OCI-LY7 (cell line): ENCODE measurements around the gene FOXL3. TPM values are rescaled to one million over a fixed set of nuclear protein-coding genes. Genes with fewer than 3 reads are reported as not detected.

ENCODE experiments used
- BruUV-seq: library from RNA; stranded (reverse); fragments of 400-500 nt; replicated peaks from 2 replicates; lab custom pipeline; 2021; lab: Mats Ljungman, UMichigan
- CTCF ChIA-PET: fragments of 300-600 bp; sonication (Branson Sonifier 250); formaldehyde crosslinking; loops from one replicate; lab custom pipeline; 2022; ENCODE audit warnings: antibody characterized with exemption; ENCODE audit not compliant: unreplicated experiment; lab: Charles Lee
- POLR2A ChIA-PET: fragments of 300-600 bp; sonication (Branson Sonifier 250); formaldehyde crosslinking; loops from one replicate; lab custom pipeline; 2022; ENCODE audit warnings: antibody characterized with exemption; lab: Charles Lee
- DNase-seq: peaks from one replicate; pipeline ENCODE4 v3.0.0-alpha.2; 2015; ENCODE audit warnings: low spot score
- H2AFZ ChIP-seq: fragments of 200-600 bp; sonication (generic), shearing (Covaris generic); 2 replicates; pipeline ENCODE4 v1.6.1; 2014; ENCODE audit warnings: mild to moderate bottlenecking, antibody characterized with exemption, low read length, moderate library complexity
- H3K27ac ChIP-seq: fragments of 200-600 bp; sonication (generic); 2 replicates; pipeline ENCODE4 v1.5.1; 2014; ENCODE audit warnings: mixed run types, low read depth, mild to moderate bottlenecking, moderate library complexity, low read length, inconsistent platforms; ENCODE audit not compliant: poor library complexity, severe bottlenecking
- H3K36me3 ChIP-seq: fragments of 200-600 bp; sonication (generic); 2 replicates; pipeline ENCODE4 v1.6.1; 2014; ENCODE audit warnings: mild to moderate bottlenecking, antibody characterized with exemption, low read length, moderate library complexity, mixed read lengths; ENCODE audit not compliant: insufficient read depth
- H3K4me1 ChIP-seq: fragments of 200-600 bp; sonication (generic); 2 replicates; pipeline ENCODE4 v1.5.1; 2014; ENCODE audit warnings: mild to moderate bottlenecking, low read length; ENCODE audit not compliant: insufficient read depth, poor library complexity, severe bottlenecking
- H3K4me2 ChIP-seq: fragments of 200-600 bp; sonication (generic); 2 replicates; pipeline ENCODE4 v1.6.1; 2014; ENCODE audit warnings: mild to moderate bottlenecking, low read length
- H3K4me3 ChIP-seq: fragments of 200-600 bp; sonication (generic); 2 replicates; pipeline ENCODE4 v1.5.1; 2014; ENCODE audit warnings: mild to moderate bottlenecking, low read depth, low read length; ENCODE audit not compliant: poor library complexity, severe bottlenecking
- H3K79me2 ChIP-seq: fragments of 200-600 bp; sonication (generic); 2 replicates; pipeline ENCODE4 v1.6.1; 2016; ENCODE audit warnings: low read depth, mild to moderate bottlenecking, low read length, moderate library complexity, mixed read lengths; ENCODE audit not compliant: insufficient read depth
- H3K9me2 ChIP-seq: fragments of 200-600 bp; sonication (generic); 2 replicates; pipeline ENCODE4 v1.6.1; 2016; ENCODE audit warnings: mild to moderate bottlenecking, low read length, mixed read lengths; ENCODE audit not compliant: insufficient read depth
- H3K9me3 ChIP-seq: fragments of 200-600 bp; sonication (generic); 2 replicates; pipeline ENCODE4 v1.6.1; 2014; ENCODE audit warnings: mild to moderate bottlenecking, mixed run types, low read length, mixed read lengths
- H4K20me1 ChIP-seq: fragments of 200-600 bp; sonication (generic); 2 replicates; pipeline ENCODE4 v1.6.1; 2014; ENCODE audit warnings: mild to moderate bottlenecking, antibody characterized with exemption, low read length, moderate library complexity, mixed read lengths; ENCODE audit not compliant: insufficient read depth
- CTCF ChIP-seq: fragments of 200-600 bp; sonication (generic); conservative IDR thresholded peaks from 2 replicates; pipeline ENCODE4 v1.5.1; 2014; ENCODE audit warnings: mild to moderate bottlenecking, antibody characterized with exemption, low read length, moderate library complexity, mixed read lengths
- EZH2phosphoT487 ChIP-seq: fragments of 200-600 bp; sonication (generic); IDR thresholded peaks from 2 replicates; pipeline ENCODE4 v1.6.1; 2018; ENCODE audit warnings: low read depth, borderline replicate concordance, mild to moderate bottlenecking, mixed run types, antibody characterized with exemption, low read length, moderate library complexity, mixed read lengths
- intact Hi-C: fragments of 100-400 bp; cut with micrococcal nuclease; formaldehyde crosslinking; loops from one replicate; pipeline ENCODE4 v1.10.0; 2022; ENCODE audit not compliant: unreplicated experiment
- total RNA-seq, 2 experiments: library from RNA; depleted of rRNA in 1 of 2; stranded (reverse); fragments of >200 nt in 1 of 2; shearing (Covaris generic) in 1 of 2; gene quantifications; 2 replicates each; pipeline ENCODE4 v1.2.3, GENCODE V29; 2014 to 2022

FOXL3 gene
- total RNA-seq, 2 experiments from 2014 or later, result not detected

- 0 out of 2 replicates have a peak, but pooled peaks cover 9% of the 10 kb centered on the region for H3K9me3 ChIP-seq
- H3K9me2 ChIP-seq, result no peaks in the 10 kb centered on the region
- ChIA-PET CTCF (no interaction called here), POLR2A (interaction anchor here (0.6 kb wide), 1 partner anchor 484 kb away, joined by 3 read pairs; no protein-coding TSS in a partner anchor)
- H4K20me1 ChIP-seq, result no peaks in the 10 kb centered on the region
- no TSS peak for BruUV-seq
- H3K4me3 ChIP-seq, result no peak overlapping the region
- H3K36me3 ChIP-seq, result no peaks in the 10 kb centered on the region
- intact Hi-C loops, result no loop called here
- H3K4me2 ChIP-seq, result no peak overlapping the region
- TF ChIP-seq EZH2phosphoT487 (no peak), CTCF (no peak)
- no peaks in the 10 kb centered on the region for H3K4me1 ChIP-seq
- H3K79me2 ChIP-seq, result no peaks in the 10 kb centered on the region
- H3K27ac ChIP-seq, result no peak overlapping the region
- H2AFZ ChIP-seq, result no peak overlapping the region
- DNase-seq, result no peak
Observed at GRCh38 chr7:329691-330281, 39.8 kb downstream of the FOXL3 start.

- CTCF ChIA-PET, result no interaction called here
- Histone ChIP-seq H3K4me2 (no peak overlapping the region), H4K20me1 (no peaks in the 10 kb centered on the region), H3K27ac (no peak overlapping the region), H3K4me3 (no peak overlapping the region), H3K79me2 (no peaks in the 10 kb centered on the region), H3K36me3 (no peaks in the 10 kb centered on the region), H3K9me2 (no peaks in the 10 kb centered on the region), H2AFZ (no peak overlapping the region), H3K4me1 (no peaks in the 10 kb centered on the region), H3K9me3 (0 out of 2 replicates have a peak, but pooled peaks cover 10% of the 10 kb centered on the region)
- no TSS peak for BruUV-seq
- no peak for DNase-seq
- intact Hi-C loops, result no loop called here
- TF ChIP-seq EZH2phosphoT487, result no peak
- TF ChIP-seq CTCF, result no peak
- POLR2A ChIA-PET, result interaction anchor here (0.6 kb wide), 1 partner anchor 483 kb away, joined by 3 read pairs; no protein-coding TSS in a partner anchor
Observed at GRCh38 chr7:330511-331230, 40.7 kb downstream of the FOXL3 start.
